KMS-11 (cell line): Measurements from ENCODE around the gene VWA3A.
A peak's percentile ranks its signal among the peaks of the same experiment; 100 is the strongest.

Experiments used
- H2AFZ ChIP-seq: fragments of 200-600 bp; sonication (generic); 2 replicates; pipeline ENCODE4 v1.6.1; 2016; ENCODE audit warnings: antibody characterized with exemption, mixed run types, low read depth
- H3K27ac ChIP-seq: fragments of 200-600 bp; sonication (generic); 2 replicates; pipeline ENCODE4 v1.6.1; 2016; ENCODE audit warnings: mild to moderate bottlenecking, mixed run types
- H3K27me3 ChIP-seq: fragments of 200-600 bp; sonication (generic); 2 replicates; pipeline ENCODE4 v1.6.1; 2017; ENCODE audit warnings: mild to moderate bottlenecking, low read depth, mixed run types, moderate library complexity; ENCODE audit not compliant: insufficient read depth
- H3K36me3 ChIP-seq: fragments of 200-600 bp; sonication (generic); 2 replicates; pipeline ENCODE4 v1.6.1; 2017; ENCODE audit warnings: mild to moderate bottlenecking, mixed run types; ENCODE audit not compliant: insufficient read depth
- H3K4me1 ChIP-seq: fragments of 200-600 bp; sonication (generic); 2 replicates; pipeline ENCODE4 v1.6.1; 2016; ENCODE audit warnings: mild to moderate bottlenecking, low read depth, mixed run types; ENCODE audit not compliant: poor library complexity, severe bottlenecking
- H3K4me2 ChIP-seq: fragments of 200-600 bp; sonication (generic); 2 replicates; pipeline ENCODE4 v1.7.0; 2016; ENCODE audit warnings: mild to moderate bottlenecking, mixed run types
- H3K4me3 ChIP-seq: fragments of 200-600 bp; sonication (generic); IDR thresholded peaks from 2 replicates; pipeline ENCODE4 v1.6.1; 2017; ENCODE audit warnings: low read depth, low read length, mixed read lengths; ENCODE audit not compliant: insufficient read depth
- H3K79me2 ChIP-seq: fragments of 200-600 bp; sonication (generic); 2 replicates; pipeline ENCODE4 v1.6.1; 2016; ENCODE audit warnings: low read depth, mixed run types; ENCODE audit not compliant: insufficient read depth
- H3K9ac ChIP-seq: fragments of 200-600 bp; sonication (generic); 2 replicates; pipeline ENCODE4 v1.6.1; 2016; ENCODE audit warnings: mild to moderate bottlenecking, mixed run types
- H4K20me1 ChIP-seq: fragments of 200-600 bp; sonication (generic); 2 replicates; pipeline ENCODE4 v1.6.1; 2016; ENCODE audit warnings: mild to moderate bottlenecking, mixed run types; ENCODE audit not compliant: insufficient read depth
- TF ChIP-seq, protein P1 (sequence below): fragments of 200-600 bp; sonication (generic); conservative IDR thresholded peaks from 2 replicates; pipeline ENCODE4 v1.6.1; 2017; ENCODE audit warnings: low read depth, mild to moderate bottlenecking, antibody characterized with exemption, low read length, moderate library complexity, mixed read lengths

The VWA3A gene

DNA sequence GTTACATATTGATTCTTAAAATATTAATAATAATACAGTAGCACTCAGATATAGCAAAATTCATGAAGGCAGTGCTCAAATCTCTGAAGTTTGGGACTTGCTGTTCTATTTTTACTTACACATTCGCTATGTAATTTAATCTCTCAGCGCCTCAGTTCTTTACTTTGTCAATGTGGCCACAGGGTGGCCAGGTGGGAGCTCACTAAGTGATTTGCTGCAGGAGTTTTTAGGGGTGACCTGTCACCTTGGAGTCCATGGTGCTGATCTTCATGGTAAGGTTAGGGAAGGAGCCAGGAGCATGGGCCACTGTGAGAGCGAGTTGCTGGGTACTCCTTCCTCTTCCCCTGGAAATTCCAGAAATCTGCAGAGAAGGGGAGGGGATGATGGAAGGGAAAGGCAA, 28.1 kb downstream of the VWA3A start:
- no peak overlapping the region for H3K4me3 ChIP-seq
- no peak overlapping the region for H3K27ac ChIP-seq
- H3K9ac ChIP-seq, result no peak overlapping the region
- no peak overlapping the region for H2AFZ ChIP-seq
- no peaks in the 10 kb centered on the region for H3K27me3 ChIP-seq
- no peaks in the 10 kb centered on the region for H4K20me1 ChIP-seq
- no peaks in the 10 kb centered on the region for H3K36me3 ChIP-seq
- H3K4me1 ChIP-seq, result no peaks in the 10 kb centered on the region
- no peaks in the 10 kb centered on the region for H3K79me2 ChIP-seq
- no peak overlapping the region for H3K4me2 ChIP-seq
- TF ChIP-seq, protein P1, sequence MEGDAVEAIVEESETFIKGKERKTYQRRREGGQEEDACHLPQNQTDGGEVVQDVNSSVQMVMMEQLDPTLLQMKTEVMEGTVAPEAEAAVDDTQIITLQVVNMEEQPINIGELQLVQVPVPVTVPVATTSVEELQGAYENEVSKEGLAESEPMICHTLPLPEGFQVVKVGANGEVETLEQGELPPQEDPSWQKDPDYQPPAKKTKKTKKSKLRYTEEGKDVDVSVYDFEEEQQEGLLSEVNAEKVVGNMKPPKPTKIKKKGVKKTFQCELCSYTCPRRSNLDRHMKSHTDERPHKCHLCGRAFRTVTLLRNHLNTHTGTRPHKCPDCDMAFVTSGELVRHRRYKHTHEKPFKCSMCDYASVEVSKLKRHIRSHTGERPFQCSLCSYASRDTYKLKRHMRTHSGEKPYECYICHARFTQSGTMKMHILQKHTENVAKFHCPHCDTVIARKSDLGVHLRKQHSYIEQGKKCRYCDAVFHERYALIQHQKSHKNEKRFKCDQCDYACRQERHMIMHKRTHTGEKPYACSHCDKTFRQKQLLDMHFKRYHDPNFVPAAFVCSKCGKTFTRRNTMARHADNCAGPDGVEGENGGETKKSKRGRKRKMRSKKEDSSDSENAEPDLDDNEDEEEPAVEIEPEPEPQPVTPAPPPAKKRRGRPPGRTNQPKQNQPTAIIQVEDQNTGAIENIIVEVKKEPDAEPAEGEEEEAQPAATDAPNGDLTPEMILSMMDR, result no peak

DNA sequence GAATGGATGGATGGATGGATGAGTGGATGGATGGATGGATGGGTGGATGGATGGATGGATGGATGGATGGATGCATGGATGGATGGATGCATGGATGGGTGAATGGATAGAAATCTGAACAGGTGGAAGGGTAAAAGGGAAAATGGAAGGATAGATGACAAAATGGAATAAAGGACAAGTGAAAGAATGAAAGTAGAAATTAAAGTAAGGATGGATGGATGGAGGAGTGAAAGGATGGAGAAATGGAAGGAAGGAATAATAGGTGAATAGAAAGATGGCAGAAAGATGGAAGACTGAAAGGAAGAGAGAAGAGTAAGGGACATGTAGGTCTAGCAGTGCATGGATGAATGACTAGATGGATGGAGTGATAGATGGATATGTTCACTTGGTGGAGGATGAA, 29.9 kb downstream of the VWA3A start:
- Histone ChIP-seq H3K27me3 (no peaks in the 10 kb centered on the region), H3K27ac (no peak overlapping the region), H3K4me1 (no peaks in the 10 kb centered on the region), H3K4me3 (no peak overlapping the region), H2AFZ (no peak overlapping the region), H3K79me2 (no peaks in the 10 kb centered on the region), H3K4me2 (no peak overlapping the region), H4K20me1 (no peaks in the 10 kb centered on the region), H3K9ac (no peak overlapping the region), H3K36me3 (no peaks in the 10 kb centered on the region)
- TF ChIP-seq, protein P1, result no peak

DNA sequence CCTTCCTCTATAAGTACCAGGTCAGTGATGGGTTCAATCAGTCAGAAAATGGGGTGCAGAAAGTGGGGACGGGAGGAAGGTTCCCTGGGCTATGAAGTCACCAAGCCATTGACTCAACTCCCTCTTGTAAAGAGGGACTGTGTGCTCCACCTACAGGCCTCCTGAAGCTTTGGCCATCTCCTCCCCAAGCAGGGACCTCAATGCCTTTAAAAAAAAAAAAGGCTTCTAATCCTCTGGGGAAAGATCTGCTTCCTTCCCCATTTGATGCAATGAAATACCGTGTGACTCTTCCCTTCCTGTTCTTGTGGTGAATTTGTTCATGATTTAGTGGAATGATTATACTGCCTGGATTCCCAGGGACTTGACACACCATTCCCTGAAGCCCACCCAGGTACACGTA, 30.8 kb downstream of the VWA3A start:
- Histone ChIP-seq H2AFZ (no peak overlapping the region), H3K79me2 (no peaks in the 10 kb centered on the region), H3K4me3 (no peak overlapping the region), H3K27ac (no peak overlapping the region), H3K9ac (no peak overlapping the region), H3K36me3 (no peaks in the 10 kb centered on the region), H3K4me2 (no peak overlapping the region), H3K4me1 (no peaks in the 10 kb centered on the region), H4K20me1 (no peaks in the 10 kb centered on the region), H3K27me3 (no peaks in the 10 kb centered on the region)
- TF ChIP-seq, protein P1, result 0 out of 2 replicates have a peak, but pooled peaks have one; percentile 2

DNA sequence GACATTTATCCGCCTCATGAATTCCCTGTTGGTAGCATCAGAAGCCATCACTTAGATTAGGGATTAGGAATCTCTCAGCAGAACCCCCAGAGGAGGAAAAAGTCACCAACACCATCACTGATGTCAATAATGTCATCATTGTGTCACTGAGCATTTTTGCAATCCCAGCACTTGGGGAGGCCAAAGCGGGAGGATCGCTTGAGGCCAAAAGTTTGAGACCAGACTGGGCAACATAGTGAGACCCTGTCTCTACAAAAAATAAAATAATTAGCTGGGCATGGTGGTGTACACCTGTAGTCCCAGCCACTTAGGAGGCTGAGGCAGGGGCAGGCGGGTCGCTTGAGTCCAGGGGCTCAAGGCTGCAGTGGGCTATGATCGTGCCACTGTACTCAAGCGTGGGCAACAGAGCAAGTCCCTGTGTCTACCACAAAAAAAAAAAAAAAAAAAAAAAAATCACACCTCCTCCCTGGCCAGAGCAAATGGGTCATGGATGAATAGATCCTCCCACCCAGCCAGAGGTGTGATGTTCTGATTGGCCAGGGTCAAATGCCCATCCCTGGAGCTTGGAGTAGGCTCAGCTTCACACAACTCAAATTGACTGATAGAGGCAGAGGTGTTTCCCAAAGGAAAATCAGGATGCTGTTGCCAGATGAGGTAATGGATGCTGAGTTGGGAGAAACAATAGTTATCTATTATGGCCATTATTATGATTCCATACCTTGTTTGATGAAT, 31.6 kb downstream of the VWA3A start:
- H3K79me2 ChIP-seq, result no peaks in the 10 kb centered on the region
- TF ChIP-seq, protein P1, result no peak
- no peak overlapping the region for H3K9ac ChIP-seq
- H3K4me1 ChIP-seq, result no peaks in the 10 kb centered on the region
- no peak overlapping the region for H2AFZ ChIP-seq
- no peaks in the 10 kb centered on the region for H3K36me3 ChIP-seq
- no peak overlapping the region for H3K4me3 ChIP-seq
- no peaks in the 10 kb centered on the region for H3K27me3 ChIP-seq
- no peak overlapping the region for H3K27ac ChIP-seq
- H3K4me2 ChIP-seq, result no peak overlapping the region
- no peaks in the 10 kb centered on the region for H4K20me1 ChIP-seq
